NAMALWA (cell line): ENCODE data around the gene TNIK.

ENCODE experiments used
- DNase-seq: peaks from one replicate; pipeline ENCODE4 v3.0.0-alpha.2; 2015; ENCODE audit warnings: low spot score

The TNIK gene

DNA sequence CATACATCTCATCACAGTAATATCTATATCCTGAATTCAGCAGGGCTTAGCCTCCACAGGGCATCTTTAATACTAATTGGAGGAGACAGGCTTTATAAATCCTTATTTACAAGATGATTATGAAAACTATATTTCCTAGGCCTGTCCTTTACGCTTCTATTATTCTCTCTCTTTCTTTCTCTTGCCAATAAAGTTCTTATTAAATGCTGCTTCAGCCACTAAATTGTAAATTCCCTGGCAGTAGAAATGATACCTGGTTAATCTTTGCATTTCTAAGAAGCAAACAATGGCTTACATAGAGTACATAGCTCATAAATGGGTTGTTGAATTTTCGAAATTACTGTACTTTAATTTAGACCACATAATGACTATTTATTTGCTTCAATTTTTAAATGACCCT is 43.5 kb downstream of the TNIK start:
- no peak for DNase-seq

DNA sequence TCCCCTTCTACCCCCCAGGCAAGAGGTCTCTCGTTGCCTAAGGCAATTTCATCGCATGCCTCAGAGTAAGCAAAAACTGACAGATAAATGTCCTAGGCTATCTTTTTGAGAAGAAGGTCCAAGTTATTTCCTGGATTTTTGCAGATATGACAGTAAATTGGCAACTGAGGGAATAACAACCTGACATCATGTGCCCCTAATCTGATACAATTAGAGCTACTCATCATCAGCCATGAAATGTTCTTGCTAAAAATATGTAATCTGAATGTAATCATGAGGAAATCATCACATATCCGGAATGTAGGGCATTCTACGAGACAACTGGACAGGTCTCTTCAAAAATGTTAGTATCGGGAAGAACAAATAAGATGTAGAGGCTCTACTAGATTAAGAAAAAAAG is 44.1 kb downstream of the TNIK start:
- no peak for DNase-seq

DNA sequence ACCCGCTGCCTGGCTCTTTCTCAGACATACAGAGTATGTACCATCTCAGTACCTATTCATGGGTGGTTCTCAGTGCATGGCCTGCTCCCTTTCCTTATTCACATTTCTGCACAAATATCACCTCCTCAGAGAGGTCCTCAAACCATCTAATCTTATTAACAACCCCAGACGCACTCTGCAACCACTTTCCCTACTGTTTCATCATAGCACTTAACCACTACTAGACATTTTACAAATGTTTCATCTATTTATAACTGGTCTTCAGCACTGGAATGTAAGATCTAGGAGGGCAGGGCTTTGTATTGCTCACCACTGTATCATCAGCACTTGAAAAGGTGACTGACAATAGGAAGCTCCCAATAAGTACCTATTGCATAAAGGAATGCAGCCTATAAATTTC is 45.1 kb downstream of the TNIK start:
- DNase-seq, result no peak

DNA sequence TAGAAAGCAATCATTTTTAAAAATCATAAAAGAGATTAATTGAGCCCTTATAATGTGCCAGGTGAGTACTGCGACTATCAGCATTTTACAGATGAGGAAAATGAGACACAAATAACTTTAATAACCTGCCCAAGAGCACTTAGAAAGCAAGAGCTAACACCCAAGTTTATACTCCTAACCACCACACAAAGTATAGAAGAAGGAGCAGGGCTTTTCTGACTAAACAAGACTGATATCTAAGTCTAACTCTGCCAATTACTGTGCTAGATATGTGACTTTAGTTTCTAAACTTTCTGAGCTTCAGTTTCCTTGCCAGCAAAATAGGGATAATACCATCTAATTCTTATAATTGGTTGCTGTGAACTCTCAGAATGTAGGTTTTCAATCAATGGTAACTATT is 47.7 kb downstream of the TNIK start:
- DNase-seq, result no peak

DNA sequence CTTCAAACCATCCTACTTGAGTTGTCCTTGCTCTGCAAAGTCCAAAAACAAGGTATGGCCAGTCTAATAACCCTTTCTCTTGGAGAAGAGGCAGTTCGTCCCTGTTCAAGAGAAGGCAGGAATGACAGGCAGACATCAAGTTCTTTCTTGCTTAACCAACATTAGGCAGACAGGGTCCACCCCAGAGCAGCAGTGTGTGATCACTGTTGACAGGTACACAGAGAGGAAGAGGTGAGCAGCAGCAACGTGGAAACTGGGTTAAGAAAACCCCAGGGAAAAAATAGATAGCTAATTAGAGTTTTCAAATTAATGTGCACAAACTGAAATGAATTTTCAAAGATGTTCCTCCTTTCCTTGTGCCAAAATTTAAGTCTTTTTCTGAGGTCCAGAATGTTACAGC is 48.2 kb downstream of the TNIK start:
- DNase-seq, result no peak

DNA sequence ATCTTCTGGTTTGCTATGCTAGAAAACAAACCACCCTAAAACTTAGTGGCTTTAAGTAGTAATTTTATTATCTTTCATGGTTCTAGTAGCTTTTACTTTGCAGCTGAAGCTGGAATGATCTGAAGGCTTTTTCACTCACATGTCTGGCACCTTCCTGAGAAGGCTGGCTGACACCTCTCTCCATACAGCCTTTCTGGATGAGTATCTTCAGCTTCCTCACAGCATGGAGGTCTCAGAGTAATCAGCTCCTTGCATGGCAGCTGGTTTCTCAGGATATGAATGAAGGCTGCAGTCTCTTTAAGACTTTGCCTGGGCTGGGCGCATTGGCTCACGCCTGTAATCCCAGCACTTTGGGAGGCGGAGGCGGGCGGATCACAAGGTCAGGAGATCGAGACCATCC is 50.0 kb downstream of the TNIK start:
- no peak for DNase-seq

DNA sequence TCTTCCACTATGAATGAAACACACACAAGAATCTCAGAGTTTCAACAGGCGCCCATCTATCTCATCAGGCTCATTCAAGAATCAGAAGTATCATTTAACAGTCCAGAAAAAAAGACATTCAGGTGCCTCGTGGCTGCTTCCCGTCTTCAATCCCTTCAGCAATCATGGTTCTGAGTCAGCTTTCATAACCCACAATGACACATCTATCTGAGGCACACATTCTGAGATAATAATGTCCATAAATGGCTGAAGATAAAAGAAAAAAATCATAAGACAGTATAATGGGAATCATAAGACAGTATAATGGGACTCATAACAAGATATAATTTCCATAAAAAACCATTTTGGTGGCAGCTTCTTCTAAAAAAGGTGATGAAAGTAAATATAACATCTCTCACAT is 52.4 kb downstream of the TNIK start:
- DNase-seq, result no peak

DNA sequence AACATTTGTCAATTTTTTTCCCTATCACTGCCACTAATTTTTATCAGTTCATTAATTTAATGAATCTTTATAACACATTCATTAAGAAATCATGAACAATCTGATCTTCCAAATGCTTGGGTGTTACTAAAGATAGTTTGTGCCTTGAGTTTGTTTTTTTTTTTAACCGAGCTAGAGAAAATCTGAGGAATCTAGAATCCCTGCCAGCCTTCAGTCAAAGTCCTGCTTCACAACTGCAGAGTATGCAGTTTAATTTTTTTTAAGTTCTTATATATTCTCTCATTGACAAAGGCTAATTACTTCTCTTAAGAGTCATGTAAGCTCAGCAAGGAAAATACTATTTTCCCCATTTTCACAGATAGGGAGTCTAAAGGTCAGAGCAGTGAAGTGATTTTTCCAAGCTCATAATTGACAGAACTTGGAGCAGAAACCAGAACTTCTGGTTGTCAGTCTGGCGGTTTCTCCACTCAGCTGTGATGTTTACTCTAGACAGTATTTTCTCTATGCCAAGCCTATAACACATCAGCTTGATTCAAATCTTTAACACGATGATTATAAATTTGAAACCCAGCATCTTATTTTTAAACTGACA is 55.7 kb downstream of the TNIK start:
- no peak for DNase-seq

DNA sequence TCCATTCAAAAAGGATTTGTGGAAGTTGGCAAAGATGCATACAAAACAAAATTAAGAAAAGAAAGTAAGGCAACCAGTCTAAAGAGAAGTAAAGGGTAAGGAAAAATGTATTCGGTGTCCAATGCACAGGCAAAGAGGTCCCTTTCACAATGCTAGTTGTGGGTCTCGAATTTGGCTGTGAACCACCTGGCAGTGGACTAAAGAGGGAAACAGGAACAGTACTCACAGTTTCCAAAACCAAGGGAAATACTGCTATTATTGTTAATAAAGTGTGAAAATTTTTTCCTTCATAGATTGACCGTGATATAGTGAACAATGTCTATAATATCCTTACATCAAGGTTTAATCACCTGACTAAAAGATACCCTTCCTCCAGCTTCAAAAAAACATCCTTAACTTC is 57.9 kb downstream of the TNIK start:
- DNase-seq, result no peak

DNA sequence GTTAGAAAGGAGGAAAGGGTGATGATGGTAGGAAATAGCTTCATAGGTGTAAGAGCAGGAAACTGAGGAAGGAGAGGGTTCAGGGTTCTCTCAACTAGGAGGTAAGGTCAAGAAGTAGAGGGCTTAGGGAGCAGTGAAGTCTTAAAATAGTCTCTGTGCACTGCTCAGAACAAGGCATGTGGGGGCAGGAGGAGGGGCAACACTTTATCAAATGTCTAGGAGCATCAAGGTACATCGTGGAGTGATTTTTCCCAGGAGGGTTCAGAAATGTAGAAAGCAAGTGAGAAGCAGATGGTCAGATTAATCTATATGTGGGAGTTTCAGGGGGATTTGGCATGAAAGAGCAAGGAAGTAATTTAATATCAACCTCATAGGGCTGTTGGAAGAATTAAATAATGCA is 58.8 kb downstream of the TNIK start:
- no peak for DNase-seq

DNA sequence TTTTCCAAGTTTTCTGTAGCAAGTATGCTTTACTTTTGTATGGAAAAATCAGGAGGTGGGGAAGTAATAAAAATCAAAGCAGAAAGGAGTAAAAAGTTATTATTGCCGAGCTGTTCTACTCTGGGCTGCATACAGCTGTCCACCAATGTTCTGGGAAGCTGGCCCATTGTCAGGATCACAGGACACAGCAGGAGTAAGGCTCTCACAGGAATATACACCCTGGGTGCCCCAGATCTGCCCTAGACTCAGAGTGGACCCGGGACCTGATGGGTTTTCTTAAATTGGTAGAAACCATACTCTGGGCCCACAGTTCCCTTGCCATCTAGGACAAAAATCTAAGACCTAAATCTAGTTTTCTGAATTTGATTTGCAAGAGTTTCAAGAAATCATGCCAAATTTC is 60.4 kb downstream of the TNIK start:
- no peak for DNase-seq

DNA sequence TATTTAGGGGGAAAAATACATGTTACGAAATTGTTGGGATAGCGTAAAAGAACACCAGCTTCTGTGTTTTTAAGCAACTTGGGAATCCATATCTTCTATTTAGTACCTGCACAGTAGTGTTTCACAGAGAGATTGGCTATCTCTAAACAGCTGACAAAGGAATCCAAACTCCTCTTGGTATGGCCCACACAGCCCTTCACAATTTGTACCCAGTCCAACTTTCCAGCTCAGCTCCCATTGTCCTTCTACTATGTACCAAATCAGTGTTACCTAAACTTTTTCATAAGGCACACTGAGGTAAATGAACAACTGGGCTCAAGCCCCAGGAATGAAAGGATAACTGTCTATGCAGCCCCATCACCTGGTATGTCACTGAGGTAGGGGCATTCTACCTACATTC is 61.9 kb downstream of the TNIK start:
- DNase-seq, result no peak

DNA sequence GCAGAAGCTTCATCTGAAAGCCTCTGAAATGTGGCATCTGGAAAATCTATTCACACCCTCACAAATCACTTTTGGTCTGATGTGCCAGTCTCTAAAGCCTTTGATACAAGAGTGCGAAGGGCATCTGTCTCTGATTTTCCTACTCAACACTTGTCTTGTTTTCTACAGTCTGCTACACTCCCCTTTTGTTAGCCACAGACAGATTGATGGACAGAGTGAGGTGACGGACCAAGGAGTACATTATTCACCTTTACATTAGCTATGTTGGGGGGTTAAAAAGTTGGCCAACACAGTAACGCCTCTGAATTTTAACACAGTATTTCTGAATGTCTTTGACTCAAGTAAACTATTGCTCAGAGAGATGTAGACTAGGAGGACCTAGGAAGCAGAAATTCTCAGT is 63.1 kb downstream of the TNIK start:
- no peak for DNase-seq

DNA sequence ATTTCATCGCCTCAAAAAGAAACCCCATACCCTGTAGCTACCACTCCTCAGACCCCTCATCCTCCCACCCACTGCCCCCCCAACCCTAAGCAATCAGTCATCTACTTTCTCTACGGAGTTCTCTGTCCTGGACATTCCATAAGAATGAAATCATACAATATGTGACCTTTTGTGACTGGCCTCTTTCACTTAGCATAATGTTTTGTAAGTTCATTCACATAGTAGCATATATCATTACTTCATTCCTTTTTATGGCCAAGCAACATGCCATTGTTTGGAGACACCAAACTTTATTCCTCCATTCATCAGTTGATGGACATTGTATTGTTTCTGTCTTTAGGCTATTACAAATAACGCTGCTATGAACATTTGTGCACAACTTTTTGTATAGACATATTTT is 64.2 kb downstream of the TNIK start:
- DNase-seq, result no peak

DNA sequence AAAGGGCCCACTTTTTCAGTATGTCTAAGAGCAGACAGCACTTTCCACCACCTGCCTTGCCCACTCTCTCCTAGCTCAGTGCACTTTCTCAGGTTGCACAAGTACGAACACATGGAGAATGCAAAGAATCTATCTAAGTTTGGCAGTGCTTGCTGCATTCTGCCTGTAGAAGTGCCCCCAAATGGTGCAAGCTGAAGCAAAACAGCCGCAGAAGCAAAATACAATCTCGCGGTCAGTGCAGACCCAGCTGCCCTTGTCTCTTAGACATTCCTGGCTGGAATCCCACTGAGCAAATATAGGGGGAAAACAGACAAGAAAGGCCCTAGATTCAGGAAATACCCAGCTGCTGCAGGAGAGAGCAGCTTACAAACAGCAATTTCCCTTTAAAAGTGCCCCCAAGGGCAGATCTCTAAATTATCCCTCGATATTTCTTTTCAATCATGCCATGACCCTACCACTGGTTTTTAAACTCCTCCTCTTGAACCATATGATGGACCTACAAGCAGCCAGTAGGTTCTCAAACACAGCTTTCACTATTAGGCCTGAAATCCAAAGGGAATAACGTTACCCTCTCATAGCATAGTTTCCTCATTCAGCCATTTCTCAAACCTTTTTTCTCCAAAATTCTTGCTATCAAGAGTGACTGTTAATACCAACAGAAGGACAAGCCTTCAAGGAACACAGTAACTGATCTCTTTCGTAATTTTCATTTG is 67.0 kb downstream of the TNIK start:
- no peak for DNase-seq

DNA sequence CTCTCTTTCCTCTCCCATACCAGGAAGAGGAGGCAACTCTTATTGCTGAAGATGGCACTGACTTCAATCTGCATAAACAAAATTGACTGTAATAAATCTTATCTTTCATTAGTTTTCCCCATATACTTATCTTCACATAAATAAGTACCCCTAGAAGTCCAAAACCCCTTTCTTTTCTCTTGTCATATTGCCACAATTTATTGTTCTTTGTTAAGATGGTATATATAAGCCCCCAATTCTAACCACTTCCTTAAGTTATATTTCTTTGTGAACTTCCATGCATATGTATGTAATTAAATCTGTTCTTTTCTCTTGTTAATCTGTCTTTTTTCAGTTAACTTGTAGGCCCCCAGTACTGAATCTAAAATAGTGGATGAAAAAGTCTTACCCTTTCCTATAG is 68.8 kb downstream of the TNIK start:
- DNase-seq, result no peak

DNA sequence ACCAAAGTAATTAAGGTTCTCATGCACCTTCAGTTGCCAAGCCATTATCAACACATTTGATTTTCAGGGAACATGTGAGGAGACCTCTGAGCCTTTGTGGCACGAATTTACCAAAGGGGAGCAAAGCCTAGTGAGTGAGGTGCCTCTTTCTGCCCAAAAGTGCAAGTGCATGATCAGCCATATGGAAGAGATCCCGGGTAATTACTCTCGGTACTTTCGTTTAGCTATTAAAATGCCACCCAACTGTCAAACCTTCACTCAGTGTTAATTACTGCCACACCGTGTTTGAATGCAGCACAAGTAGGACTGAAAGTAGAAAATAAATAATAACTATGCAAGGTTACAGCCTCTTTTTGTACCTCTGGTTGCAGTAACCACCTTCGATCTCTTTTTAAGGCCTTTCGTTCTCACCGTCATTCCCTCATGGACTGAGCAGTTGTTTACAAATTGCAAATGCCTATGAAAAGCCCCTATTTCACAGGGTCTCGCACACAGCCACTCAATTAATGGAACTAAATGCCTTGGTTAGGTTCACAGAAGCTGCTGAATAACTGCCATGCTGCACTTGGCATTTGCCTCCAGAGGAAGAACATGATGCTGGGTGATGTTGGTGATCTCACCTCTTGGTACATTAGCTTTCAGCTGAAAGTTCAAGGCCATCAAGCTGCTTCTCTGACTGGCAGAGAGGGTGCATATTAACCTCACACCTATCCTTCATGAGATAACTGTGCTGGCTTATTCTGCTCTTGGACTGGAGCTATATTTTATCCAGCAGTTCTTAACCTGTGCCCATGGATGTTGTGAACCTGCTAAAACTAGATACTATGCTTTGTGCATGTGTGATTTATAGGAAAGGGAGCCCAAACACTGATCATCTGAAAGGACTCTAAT is 69.9 kb downstream of the TNIK start:
- no peak for DNase-seq

DNA sequence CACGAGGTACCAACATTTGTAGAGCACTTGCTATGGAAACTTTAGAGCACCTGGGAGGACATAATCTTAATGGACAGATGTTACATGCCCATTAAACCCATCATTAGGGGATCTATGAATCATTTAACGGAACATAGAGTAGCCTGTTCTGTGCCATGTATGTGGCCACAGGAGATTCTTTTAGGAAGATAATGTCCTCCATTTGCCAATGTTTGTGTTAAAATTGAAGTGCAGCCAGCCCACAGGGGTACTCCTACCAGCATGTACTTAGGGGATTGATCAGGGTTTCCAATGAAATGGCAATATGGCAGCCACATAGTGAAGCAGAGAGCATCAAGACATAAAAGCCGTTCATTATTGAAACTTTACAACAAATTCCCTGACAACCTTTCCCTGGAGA is 70.7 kb downstream of the TNIK start:
- no peak for DNase-seq

DNA sequence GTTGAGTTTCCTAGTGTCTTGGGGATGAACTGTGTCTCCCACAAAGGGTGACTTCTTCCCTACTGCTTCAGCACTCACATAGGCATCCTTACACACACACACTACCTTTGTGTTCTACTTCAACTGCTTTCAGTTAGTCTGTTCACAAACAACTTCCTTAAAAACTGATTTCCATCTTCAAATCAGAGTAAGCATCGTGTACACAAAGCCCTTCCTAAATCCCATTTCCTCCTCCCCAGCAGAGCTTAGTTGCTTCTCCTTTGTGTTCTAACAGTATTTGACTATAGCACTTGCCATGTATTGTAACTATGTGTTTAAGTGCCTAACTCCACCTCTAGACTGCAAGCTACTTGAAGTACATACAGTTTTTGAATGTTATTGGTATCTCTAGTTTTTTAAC is 71.7 kb downstream of the TNIK start:
- no peak for DNase-seq

DNA sequence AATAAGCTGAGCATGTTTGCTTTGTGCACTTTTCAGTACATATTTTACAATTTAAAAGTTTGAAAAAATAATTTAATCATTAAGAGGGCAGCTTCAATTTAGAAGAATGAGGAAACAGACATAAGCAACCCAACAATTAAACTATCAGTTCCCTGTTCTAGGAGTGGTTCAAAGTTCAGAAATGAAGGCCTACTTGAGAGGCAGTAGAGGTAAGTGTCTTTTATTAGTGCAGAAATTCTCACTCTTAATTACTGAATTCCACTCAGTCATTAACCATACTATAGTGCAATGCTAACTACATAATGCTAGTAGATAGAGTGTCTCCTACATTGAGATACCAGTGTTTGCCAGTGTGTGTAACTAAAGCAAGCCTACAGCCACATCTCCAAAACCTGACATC is 73.1 kb downstream of the TNIK start:
- no peak for DNase-seq

DNA sequence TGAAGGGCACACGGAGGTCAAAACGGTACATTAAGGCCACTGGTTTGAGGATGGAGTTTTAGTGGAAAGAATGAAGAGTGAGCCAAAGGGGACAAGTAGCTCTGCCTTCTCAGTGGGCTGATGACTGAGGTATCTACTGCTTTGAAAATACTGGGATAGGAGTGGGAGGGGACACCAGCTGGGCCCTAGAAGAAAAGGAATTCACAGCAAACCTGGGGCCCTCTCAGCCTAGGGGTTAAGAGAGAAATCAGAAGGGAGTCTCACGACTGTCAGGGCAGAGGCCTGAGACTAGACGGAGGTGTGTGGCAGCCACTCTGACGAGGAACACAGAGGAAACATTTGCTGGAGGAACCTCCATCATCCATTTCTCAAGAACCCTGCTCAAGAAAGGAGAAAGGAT is 75.1 kb downstream of the TNIK start:
- no peak for DNase-seq

DNA sequence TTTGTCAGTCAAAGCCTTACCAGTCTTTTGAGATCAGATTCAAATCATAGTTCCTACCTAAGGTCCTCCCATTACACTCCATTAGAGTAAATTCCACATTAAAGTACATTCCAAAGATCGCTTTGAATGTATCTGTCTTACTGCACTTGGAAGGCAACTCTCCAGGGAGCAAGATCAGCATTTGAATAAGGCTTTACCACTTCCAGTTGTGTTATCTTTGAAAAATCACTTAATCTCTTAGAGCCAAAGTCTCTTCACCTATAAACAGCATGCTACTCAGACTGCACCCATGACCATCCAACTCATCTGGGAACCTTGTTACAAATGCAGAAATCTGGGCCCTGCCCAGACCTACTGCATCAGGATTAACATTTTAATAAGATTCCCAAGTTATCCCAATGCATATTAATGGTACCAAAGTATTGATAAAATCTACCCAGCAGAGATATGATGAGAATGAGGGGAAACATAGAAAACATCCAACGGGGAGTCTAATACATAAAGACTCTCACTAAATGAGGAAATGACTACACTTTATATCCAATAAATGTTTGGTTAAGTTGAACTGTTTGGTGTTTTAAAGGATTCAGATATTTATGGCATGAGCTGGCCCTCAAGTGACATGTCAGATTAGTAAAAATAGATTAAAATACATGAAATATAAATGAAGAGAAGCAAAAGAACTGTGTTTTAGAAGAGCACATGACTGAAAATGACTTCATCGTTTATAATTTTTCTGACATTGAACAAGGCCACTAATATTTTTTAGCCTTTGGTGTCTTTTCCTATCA is 75.9 kb downstream of the TNIK start:
- DNase-seq, result no peak
